ENCODE measurements around the gene CNTLN. TPM values are rescaled to one million over a fixed set of nuclear protein-coding genes. Genes with fewer than 3 reads are reported as not detected.

Gene CNTLN
- total and polyA plus RNA-seq, 2 of the 8 experiments (the other 6 are each of a cell fraction or from before 2014, with no cell fraction given) = 4.8 to 10.8 TPM

DNA sequence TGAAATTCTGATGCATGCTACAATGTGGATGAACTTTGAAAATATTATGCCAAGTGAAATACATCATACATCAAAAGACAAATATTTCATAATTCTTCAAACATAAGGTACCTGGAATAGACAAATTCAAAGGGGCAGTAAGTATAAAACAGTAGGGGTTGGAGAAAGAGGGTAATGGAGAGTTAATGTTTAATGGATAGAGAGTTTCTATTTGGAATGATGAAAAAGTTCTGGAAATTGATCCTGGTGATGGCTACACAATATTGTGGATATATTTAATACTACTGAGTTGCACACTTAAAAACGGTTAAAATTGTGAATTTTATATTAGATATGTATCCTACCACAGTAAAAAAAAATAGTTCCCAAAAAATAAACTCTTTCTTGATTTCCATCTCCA is 14.6 kb upstream of the CNTLN start:
- no peaks in the 10 kb centered on the region for H3K79me1 ChIP-seq (ENCODE audit: low read depth, low read length)
- ChIA-PET CTCF (ENCODE audit: partially characterized antibody) (interaction anchor here (0.6 to 1.2 kb wide), 3 partner anchors 15 to 341 kb away, joined by 3 to 5 read pairs (median 3); no protein-coding TSS in a partner anchor), POLR2A (ENCODE audit: partially characterized antibody) (no interaction called here)
- H2BK5ac ChIP-seq (ENCODE audit: low read depth, low read length) = no peak overlapping the region
- H2BK120ac ChIP-seq (replicated peaks; ENCODE audit: low read depth, low read length) = no peak overlapping the region
- no peak overlapping the region for H2BK20ac ChIP-seq (ENCODE audit: low read length)
- no peak overlapping the region for H3K27ac ChIP-seq (ENCODE audit: low read depth, low read length)
- no peak for TF ChIP-seq POLR2A (IDR thresholded peaks at IDR 0.05; ENCODE audit: control extremely low read depth in 1 of 2, low read depth in 2 of 2, low read length in 2 of 2)
- TF ChIP-seq POU5F1 (IDR thresholded peaks at IDR 0.05; ENCODE audit: low read depth, low read length) = no peak
- TF ChIP-seq RFX5 (IDR thresholded peaks at IDR 0.05; ENCODE audit: borderline replicate concordance, low read depth, low read length) = no peak
- TF ChIP-seq SRF (IDR thresholded peaks at IDR 0.05; ENCODE audit: low read depth, low read length) = no peak
- TF ChIP-seq MAFK (IDR thresholded peaks at IDR 0.05; ENCODE audit: low read depth, low read length) = no peak
- TF ChIP-seq GTF2F1 (IDR thresholded peaks at IDR 0.05; ENCODE audit: borderline replicate concordance, low read depth, low read length) = no peak
- TF ChIP-seq SP4 (IDR thresholded peaks at IDR 0.05; ENCODE audit: low read length) = no peak
- no peak for TF ChIP-seq TAF7 (optimal IDR thresholded peaks at IDR 0.05; ENCODE audit: borderline replicate concordance, low read depth, low read length)
- no peak for TF ChIP-seq SUZ12 (IDR thresholded peaks at IDR 0.05; ENCODE audit: low read length)
- TF ChIP-seq CTBP2 (IDR thresholded peaks at IDR 0.05; ENCODE audit: borderline replicate concordance, insufficient read depth, insufficient read length, low read length) = no peak
- no peak overlapping the region for H2BK12ac ChIP-seq (ENCODE audit: low read depth, low read length)
- no peak overlapping the region for H2BK15ac ChIP-seq (ENCODE audit: low read length)
- no peaks in the 10 kb centered on the region for H3K36me3 ChIP-seq (ENCODE audit: control insufficient read depth in 2 of 4, insufficient read depth in 4 of 4, low read length in 3 of 4)
- H2AFZ ChIP-seq (ENCODE audit: low read length) = no peak overlapping the region
- no peak for FAIRE-seq
- WGBS, 2 experiments (ENCODE audit: extremely low coverage in 1 of 2, insufficient coverage in 1 of 2, insufficient read length in 1 of 2, insufficient replicate concordance in 2 of 2, low coverage in 1 of 2, low lambda C conversion rate in 2 of 2, missing lambda C conversion rate in 1 of 2) = 96% methylated on average over 1 of the region's 1 CpG; no CpG with 5 or more reads in 1 of the 2 experiments
- H3K79me2 ChIP-seq (ENCODE audit: control insufficient read depth in 1 of 2, insufficient read depth in 2 of 2, low read length in 2 of 2) = no peaks in the 10 kb centered on the region
- no peak overlapping the region for H2AK5ac ChIP-seq (ENCODE audit: low read depth, low read length)
- no peak overlapping the region for H3K14ac ChIP-seq (ENCODE audit: insufficient read length)
- H3K4me2 ChIP-seq (ENCODE audit: insufficient read depth in 1 of 2, low read depth in 2 of 2, low read length in 2 of 2) = no peak overlapping the region
- H3K4ac ChIP-seq (replicated peaks; ENCODE audit: insufficient read length, low read depth, low read length) = no peak overlapping the region
- H4K20me1 ChIP-seq (replicated peaks in 1 of 2; ENCODE audit: control insufficient read depth in 1 of 2, insufficient read depth in 2 of 2, low read length in 2 of 2) = no peaks in the 10 kb centered on the region
- no peaks in the 10 kb centered on the region for H3K27me3 ChIP-seq (replicated peaks in 1 of 4; ENCODE audit: control insufficient read depth in 3 of 4, extremely low read depth in 1 of 4, insufficient read depth in 3 of 4, low read length in 3 of 4)
- peaks cover 0 to 3% (median 0%) of the 10 kb centered on the region in 4 experiments; a peak in 2 of 7 replicates for H3K4me1 ChIP-seq (replicated peaks in 1 of 4; ENCODE audit: control insufficient read depth in 3 of 4, insufficient read depth in 4 of 4, low read length in 3 of 4)
- no peak overlapping the region for H4K91ac ChIP-seq (replicated peaks; ENCODE audit: insufficient read length, low read length)
- DNase-seq (ENCODE audit: low read depth in 1 of 2, low spot score in 2 of 2) = no peak
- H3K9me3 ChIP-seq (ENCODE audit: insufficient read depth in 2 of 2, low read depth in 1 of 2, low read length in 1 of 2) = no peaks in the 10 kb centered on the region
- no peak overlapping the region for H3K4me3 ChIP-seq (ENCODE audit: extremely low read depth in 1 of 4, insufficient read depth in 2 of 4, low read depth in 3 of 4, low read length in 4 of 4)
- no peak overlapping the region for H4K8ac ChIP-seq (ENCODE audit: extremely low read depth, insufficient read depth, low read length)
- H3K9ac ChIP-seq (replicated peaks in 1 of 4; ENCODE audit: extremely low read depth in 1 of 4, low read depth in 3 of 4, low read length in 3 of 4) = no peak overlapping the region
- no peak overlapping the region for H3K18ac ChIP-seq (ENCODE audit: extremely low read depth, low read length)
- H4K5ac ChIP-seq (ENCODE audit: insufficient read length, low read depth, low read length) = no peak overlapping the region
- H3K56ac ChIP-seq (replicated peaks; ENCODE audit: insufficient read length, low read depth, low read length) = no peak overlapping the region
- H3K23me2 ChIP-seq (ENCODE audit: low read depth, low read length) = no peaks in the 10 kb centered on the region; the same call in 1 of the 2 replicates
- no peak overlapping the region for H3K23ac ChIP-seq (ENCODE audit: insufficient read length)
